Measurements from ENCODE around the gene IL1RL2. TPM values are rescaled to one million over a fixed set of nuclear protein-coding genes. Genes with fewer than 3 reads are reported as not detected.

The IL1RL2 gene
- total RNA-seq, 1 experiment from 2014 or later: not detected

GRCh38 chr2:102149644-102150455 lies 37.0 kb upstream of the IL1RL2 start:
- H3K4me3 ChIP-seq (ENCODE audit: low read depth in 2 of 2, low read length in 2 of 2): no peak overlapping the region
- CTCF ChIA-PET: interaction anchor here (0.5 kb wide), 1 partner anchor 586 kb away, joined by 12 read pairs; no protein-coding TSS in a partner anchor
- DNase-seq (ENCODE audit: low read depth, low spot score) (no peak), ATAC-seq (no peak)
- no TSS peak for BruUV-seq (replicated peaks)
- peaks cover 6% of the 10 kb centered on the region; the same call in 1 of the 2 replicates for H3K9me3 ChIP-seq (ENCODE audit: control insufficient read depth, insufficient read depth, low read depth, low read length)
- no peaks in the 10 kb centered on the region for H3K4me1 ChIP-seq (ENCODE audit: control insufficient read depth, insufficient read depth, low read length)
- no peak overlapping the region for H3K27ac ChIP-seq (ENCODE audit: low read length)
- no peak for TF ChIP-seq CTCF (IDR thresholded peaks at IDR 0.05)
- no peak for TF ChIP-seq POLR2AphosphoS5 (IDR thresholded peaks at IDR 0.05; ENCODE audit: low read depth, low read length)
- TF ChIP-seq SIN3A (IDR thresholded peaks at IDR 0.05; ENCODE audit: borderline replicate concordance, insufficient read depth, low read depth, low read length): no peak
- TF ChIP-seq REST (IDR thresholded peaks at IDR 0.05; ENCODE audit: insufficient read depth in 1 of 2, low read depth in 2 of 2, low read length in 1 of 2): no peak
- no peak for TF ChIP-seq TCF7L2 (IDR thresholded peaks at IDR 0.05; ENCODE audit: low read depth, low read length)
- POLR2A ChIA-PET: no interaction called here
- in situ Hi-C loops (cut with HindIII; ENCODE audit: low pct_unique_long_range_greater_than_20kb, low sequenced_read_pairs): no loop called here
- no peaks in the 10 kb centered on the region for H3K36me3 ChIP-seq (ENCODE audit: control insufficient read depth, insufficient read depth, low read length)
- intact Hi-C loops (cut with micrococcal nuclease; ENCODE audit: unreplicated experiment): no loop called here
- no peaks in the 10 kb centered on the region for H3K27me3 ChIP-seq (ENCODE audit: control insufficient read depth, insufficient read depth, low read length)

- Histone ChIP-seq H3K4me1 (ENCODE audit: control insufficient read depth, insufficient read depth, low read length) (no peaks in the 10 kb centered on the region), H3K27ac (ENCODE audit: low read length) (no peak overlapping the region), H3K4me3 (ENCODE audit: low read depth in 2 of 2, low read length in 2 of 2) (no peak overlapping the region), H3K36me3 (ENCODE audit: control insufficient read depth, insufficient read depth, low read length) (no peaks in the 10 kb centered on the region), H3K9me3 (ENCODE audit: control insufficient read depth, insufficient read depth, low read depth, low read length) (no peaks in the 10 kb centered on the region), H3K27me3 (ENCODE audit: control insufficient read depth, insufficient read depth, low read length) (no peaks in the 10 kb centered on the region)
- ChIA-PET CTCF (no interaction called here), POLR2A (no interaction called here)
- DNase-seq (ENCODE audit: low read depth, low spot score) (no peak), ATAC-seq (no peak)
- intact Hi-C loops (cut with micrococcal nuclease; ENCODE audit: unreplicated experiment) (no loop called here), in situ Hi-C loops (cut with HindIII; ENCODE audit: low pct_unique_long_range_greater_than_20kb, low sequenced_read_pairs) (no loop called here)
- TF ChIP-seq CTCF (IDR thresholded peaks at IDR 0.05) (no peak), REST (IDR thresholded peaks at IDR 0.05; ENCODE audit: insufficient read depth in 1 of 2, low read depth in 2 of 2, low read length in 1 of 2) (no peak)
- BruUV-seq (replicated peaks): no TSS peak
These were observed 32.5 kb upstream of the IL1RL2 start for GRCh38 chr2:102154364-102154763.
